B cell (primary cell): ENCODE measurements around the gene CCDC102A. TPM values are rescaled to one million over a fixed set of nuclear protein-coding genes. Genes with fewer than 3 reads are reported as not detected.

Experiments
- ATAC-seq: fragments of 200-7000 bp; cut with Tn5 transposase; one replicate; pipeline ENCODE4 v1.10.0; 2021; ENCODE audit warnings: low read depth, mild to moderate bottlenecking, moderate number of reproducible peaks, moderate library complexity
- CTCF ChIA-PET: fragments of 350-600 bp; sonication (Branson Sonifier 250); formaldehyde crosslinking; loops from one replicate; lab custom pipeline; 2021; ENCODE audit warnings: antibody characterized with exemption, inconsistent platforms; lab: Charles Lee
- POLR2A ChIA-PET: fragments of 350-600 bp; sonication (Branson Sonifier 250); formaldehyde crosslinking; loops from one replicate; lab custom pipeline; 2021; ENCODE audit warnings: antibody characterized with exemption; lab: Charles Lee
- DNase-seq: peaks from one replicate; pipeline ENCODE4 v3.0.0; 2013
- H2AFZ ChIP-seq: 2 replicates; pipeline ENCODE4 v1.6.1; 2012; ENCODE audit warnings: mild to moderate bottlenecking, low read depth, low read length; ENCODE audit not compliant: insufficient read depth, poor library complexity, severe bottlenecking
- H3K27ac ChIP-seq, 2 donors: 1 replicate in 1 of 2; 2 replicates in 1 of 2; pipeline ENCODE4 v1.5.1; 2012 to 2013; ENCODE audit warnings: low read length in 2 of 2, mild to moderate bottlenecking in 2 of 2, moderate library complexity in 1 of 2
- H3K27me3 ChIP-seq, 4 experiments: fragments of 200-600 bp in 1 of 4; sonication (generic) in 1 of 4; replicated peaks in 1 of 4; 1 replicate in 2 of 4; 2 replicates in 2 of 4; pipeline versions ENCODE4 v1.6.1 to v1.7.0; 2013 to 2016; ENCODE audit warnings: low read length in 3 of 4, mild to moderate bottlenecking in 2 of 4, mixed read lengths in 1 of 4, moderate library complexity in 1 of 4; ENCODE audit not compliant: insufficient read depth in 4 of 4, control insufficient read depth in 3 of 4; ENCODE audit errors: control extremely low read depth in 1 of 4
- H3K36me3 ChIP-seq, 2 experiments: replicated peaks in 1 of 2; 1 replicate in 1 of 2; 2 replicates in 1 of 2; pipeline versions ENCODE4 v1.6.1 to v1.7.1; 2013; ENCODE audit warnings: low read length in 1 of 2; ENCODE audit not compliant: insufficient read depth in 2 of 2, control insufficient read depth in 1 of 2; ENCODE audit errors: control extremely low read depth in 1 of 2, extremely low read depth in 1 of 2
- H3K4me1 ChIP-seq, 2 donors: fragments of 200-600 bp in 1 of 2; sonication (generic) in 1 of 2; 1 replicate in 1 of 2; 2 replicates in 1 of 2; pipeline versions ENCODE4 v1.5.1 to v1.6.1; 2013 to 2017; ENCODE audit warnings: low read length in 2 of 2; ENCODE audit not compliant: control insufficient read depth in 2 of 2, insufficient read depth in 2 of 2
- H3K4me2 ChIP-seq: replicated peaks from 2 replicates; pipeline ENCODE3; 2012; ENCODE audit warnings: mild to moderate bottlenecking, low read depth, low read length; ENCODE audit not compliant: poor library complexity, severe bottlenecking
- H3K4me3 ChIP-seq, 5 experiments: fragments of 200-600 bp in 1 of 5; sonication (generic) in 1 of 5; 1 replicate in 3 of 5; 2 replicates in 2 of 5; pipeline versions ENCODE4 v1.5.1 to v1.7.0; 2011 to 2016; ENCODE audit warnings: low read length in 4 of 5, mild to moderate bottlenecking in 4 of 5, low read depth in 2 of 5, control low read depth in 1 of 5, moderate library complexity in 1 of 5; ENCODE audit not compliant: insufficient read depth in 1 of 5; ENCODE audit errors: control extremely low read depth in 1 of 5, extremely low read depth in 1 of 5
- H3K79me2 ChIP-seq: fragments of 200-600 bp; sonication (generic); one replicate; pipeline ENCODE4 v1.6.0; 2016; ENCODE audit warnings: low read length; ENCODE audit not compliant: control insufficient read depth, insufficient read depth
- H3K9ac ChIP-seq: fragments of 200-600 bp; sonication (generic); 2 replicates; pipeline ENCODE4 v1.6.1; 2017; ENCODE audit warnings: mild to moderate bottlenecking, low read length, moderate library complexity
- H3K9me3 ChIP-seq, 3 donors: one replicate each; pipeline versions ENCODE4 v1.6.1 to v1.7.1; 2013; ENCODE audit warnings: low read length in 2 of 3; ENCODE audit not compliant: control insufficient read depth in 2 of 3, insufficient read depth in 1 of 3; ENCODE audit errors: control extremely low read depth in 1 of 3
- H4K20me1 ChIP-seq: 2 replicates; pipeline ENCODE4 v1.6.0; 2012; ENCODE audit warnings: mild to moderate bottlenecking, low read length; ENCODE audit not compliant: insufficient read depth, control insufficient read depth, poor library complexity, severe bottlenecking
- H3K27ac Mint-ChIP-seq: one replicate; pipeline ENCODE4 v1.8.0; 2021; ENCODE audit warnings: mixed read lengths
- H3K27me3 Mint-ChIP-seq: one replicate; pipeline ENCODE4 v1.8.0; 2021; ENCODE audit warnings: mixed read lengths
- H3K4me1 Mint-ChIP-seq: one replicate; pipeline ENCODE4 v1.8.0; 2021; ENCODE audit warnings: mixed read lengths
- H3K4me3 Mint-ChIP-seq: one replicate; pipeline ENCODE4 v1.8.0; 2021; ENCODE audit warnings: mixed read lengths
- H3K9me3 Mint-ChIP-seq: one replicate; pipeline ENCODE4 v1.8.0; 2022; ENCODE audit warnings: mixed read lengths; ENCODE audit not compliant: insufficient read depth
- CTCF ChIP-seq: fragments of 200-600 bp; IDR thresholded peaks from one replicate; pipeline ENCODE4 v1.8.0; 2022; ENCODE audit warnings: antibody characterized with exemption, mild to moderate bottlenecking
- EZH2 ChIP-seq: IDR thresholded peaks from 2 replicates; pipeline ENCODE4 v1.6.1; 2012; ENCODE audit warnings: borderline replicate concordance, low read depth, mild to moderate bottlenecking, moderate library complexity, low read length; ENCODE audit not compliant: insufficient read depth, poor library complexity, severe bottlenecking
- WGBS: methylation state at CpG from one replicate; pipeline ENCODE4 v1.1.5; 2013; ENCODE audit warnings: missing lambda C conversion rate; ENCODE audit not compliant: insufficient coverage; 5-methylcytosine and 5-hydroxymethylcytosine counted together
- intact Hi-C: fragments of 100-400 bp; cut with micrococcal nuclease; formaldehyde crosslinking; loops from one replicate; pipeline ENCODE4 v1.10.0; 2022
- polyA plus RNA-seq: library from polyadenylated mRNA; depleted of rRNA; stranded (reverse); fragments of >200 nt; gene quantifications from 2 replicates; pipeline ENCODE4 v1.2.3, GENCODE V29; 2012
- total RNA-seq, 2 donors: library from RNA; stranded (reverse); fragments of 120-200 nt in 1 of 2; gene quantifications; 1 replicate in 1 of 2; 2 replicates in 1 of 2; pipeline versions ENCODE4 v1.2.3 to v1.2.4, GENCODE V29; 2013 to 2022

CCDC102A gene
- total and polyA plus RNA-seq, 2 donors (not counting 1 experiment from before 2014, with no cell fraction given), result 14.5 to 14.7 TPM

- peaks cover 23% of the 10 kb centered on the region for H4K20me1 ChIP-seq
- no peaks in the 10 kb centered on the region for H3K4me1 Mint-ChIP-seq
- H3K4me1 ChIP-seq, result no peaks in the 10 kb centered on the region
- H3K27me3 ChIP-seq, result no peaks in the 10 kb centered on the region
- no peak overlapping the region for H3K27ac Mint-ChIP-seq
- no peak overlapping the region for H3K4me3 Mint-ChIP-seq
- no peaks in the 10 kb centered on the region for H3K27me3 Mint-ChIP-seq
- 98% methylated on average over 14 of the region's 16 CpGs for WGBS
- H3K9me3 Mint-ChIP-seq, result no peaks in the 10 kb centered on the region
- POLR2A ChIA-PET, result no interaction called here
- no peak overlapping the region for H3K27ac ChIP-seq
- H3K36me3 ChIP-seq, result peaks cover 0 to 89% of the 10 kb centered on the region in 2 experiments
- no peak overlapping the region for H3K9ac ChIP-seq
- no peak for ATAC-seq
- no peak overlapping the region for H2AFZ ChIP-seq
- H3K79me2 ChIP-seq, result peaks cover 22% of the 10 kb centered on the region
- H3K9me3 ChIP-seq, result no peaks in the 10 kb centered on the region
- intact Hi-C loops, result loop anchor here (10.0 kb wide), 1 partner anchor 154 kb away; no protein-coding TSS in a partner anchor
- H3K4me2 ChIP-seq, result no peak overlapping the region
- no peak overlapping the region for H3K4me3 ChIP-seq
- TF ChIP-seq EZH2 (no peak), CTCF (no peak)
- no peak for DNase-seq
- CTCF ChIA-PET, result interaction anchor here (1.1 kb wide), 1 partner anchor 9 kb away, joined by 3 read pairs; no protein-coding TSS in a partner anchor
These were observed 34.1 kb upstream of the CCDC102A start for GRCh38 chr16:57570301-57571070.

- no peak for ATAC-seq
- no peak overlapping the region for H3K27ac Mint-ChIP-seq
- Histone ChIP-seq H4K20me1 (peaks cover 28% of the 10 kb centered on the region), H3K36me3 (peaks cover 0 to 94% of the 10 kb centered on the region in 2 experiments), H3K9ac (no peak overlapping the region), H2AFZ (no peak overlapping the region), H3K4me3 (no peak overlapping the region), H3K4me1 (no peaks in the 10 kb centered on the region), H3K79me2 (peaks cover 22% of the 10 kb centered on the region), H3K4me2 (no peak overlapping the region), H3K27me3 (no peaks in the 10 kb centered on the region), H3K9me3 (no peaks in the 10 kb centered on the region), H3K27ac (no peak overlapping the region)
- no peak overlapping the region for H3K4me3 Mint-ChIP-seq
- ChIA-PET CTCF (no interaction called here), POLR2A (no interaction called here)
- no peaks in the 10 kb centered on the region for H3K4me1 Mint-ChIP-seq
- intact Hi-C loops, result no loop called here
- WGBS, result 92% methylated on average over 7 of the region's 7 CpGs
- no peaks in the 10 kb centered on the region for H3K9me3 Mint-ChIP-seq
- TF ChIP-seq EZH2 (no peak), CTCF (no peak)
- no peak for DNase-seq
- no peaks in the 10 kb centered on the region for H3K27me3 Mint-ChIP-seq
These were observed 33.1 kb upstream of the CCDC102A start for GRCh38 chr16:57569306-57569946.
